ENCODE data around the gene SPAST.
"Not testable (repeated sequence)": the region's sequence is repeated elsewhere in the genome, so short reads cannot be mapped to it uniquely, and the experiment has no call there.

DNA sequence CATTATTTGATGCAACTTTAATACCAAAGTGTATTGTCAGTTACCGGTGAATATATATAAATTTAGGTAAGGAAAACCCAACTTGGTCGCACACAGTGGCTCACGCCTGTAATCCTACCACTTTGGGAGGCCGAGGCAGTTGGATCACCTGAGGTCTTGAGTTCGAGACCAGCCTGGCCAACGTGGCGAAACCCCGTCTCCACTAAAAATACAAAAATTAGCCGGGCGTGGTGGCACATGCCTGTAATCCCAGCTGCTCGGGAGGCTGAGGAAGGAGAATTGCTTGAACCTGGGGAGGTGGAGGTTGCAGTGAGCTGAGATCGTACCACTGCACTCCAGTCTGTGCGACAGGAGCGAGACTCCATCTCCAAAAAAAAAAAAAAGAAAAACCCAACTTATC, 88.2 kb downstream of the SPAST start:
- TF ChIP-seq CTCF, EP300, POLR2A (IDR thresholded peaks at IDR 0.05): not testable (repeated sequence)
